ENCODE data around the gene LGR5. TPM values are rescaled to one million over a fixed set of nuclear protein-coding genes. Genes with fewer than 3 reads are reported as not detected.

The LGR5 gene
- total and polyA plus RNA-seq, 2 of the 13 experiments (the other 11 are each of a cell fraction or from before 2014, with no cell fraction given) = 37.0 to 121 TPM

GRCh38 chr12:71439613-71440344 is at the start of gene LGR5 (continued):
- TF ChIP-seq TEF (CRISPR knock-in tag; IDR thresholded peaks at IDR 0.05) (0 out of 2 replicates have a peak, but pooled peaks have one; percentile 50), ZBED4 (CRISPR knock-in tag; IDR thresholded peaks at IDR 0.05; ENCODE audit: borderline replicate concordance) (peak; percentile 23; the same call in 1 of the 2 replicates), ZNF652 (CRISPR knock-in tag; IDR thresholded peaks at IDR 0.05; ENCODE audit: borderline replicate concordance, low read depth) (no peak), ZNF33B (CRISPR knock-in tag; IDR thresholded peaks at IDR 0.05) (no peak), HNRNPLL (IDR thresholded peaks at IDR 0.05; ENCODE audit: low read depth, low read length, poor library complexity, severe bottlenecking) (peak; percentile 17), ZNF83 (CRISPR knock-in tag; IDR thresholded peaks at IDR 0.05; ENCODE audit: borderline replicate concordance) (peak; percentile 18; the same call in 1 of the 2 replicates), MXD4 (CRISPR knock-in tag; IDR thresholded peaks at IDR 0.05) (peak; percentile 51; the same call in 1 of the 2 replicates), HOXD1 (CRISPR knock-in tag; IDR thresholded peaks at IDR 0.05) (0 out of 2 replicates have a peak, but pooled peaks have one; percentile 15), ZNF235 (CRISPR knock-in tag; IDR thresholded peaks at IDR 0.05; ENCODE audit: borderline replicate concordance) (peak; percentile 74; the same call in 1 of the 2 replicates), AGO1 (IDR thresholded peaks at IDR 0.05; ENCODE audit: low read depth, low read length, poor library complexity, severe bottlenecking) (peak; percentile 34), MYC (CRISPR knock-in tag; IDR thresholded peaks at IDR 0.05; ENCODE audit: borderline replicate concordance) (peak; percentile 28; the same call in 1 of the 2 replicates), ATF2 (CRISPR knock-in tag; IDR thresholded peaks at IDR 0.05) (peak; percentile 56; the same call in 1 of the 2 replicates), SIN3A (IDR thresholded peaks at IDR 0.05; ENCODE audit: borderline replicate concordance, low read depth, low read length) (peak; percentile 77; the same call in 1 of the 2 replicates), ZNF331 (CRISPR knock-in tag; IDR thresholded peaks at IDR 0.05) (peak; percentile 26; the same call in 1 of the 2 replicates), KLF6 (CRISPR knock-in tag; IDR thresholded peaks at IDR 0.05) (0 out of 2 replicates have a peak, but pooled peaks have one; percentile 27)
- TF ChIP-seq, protein P1, sequence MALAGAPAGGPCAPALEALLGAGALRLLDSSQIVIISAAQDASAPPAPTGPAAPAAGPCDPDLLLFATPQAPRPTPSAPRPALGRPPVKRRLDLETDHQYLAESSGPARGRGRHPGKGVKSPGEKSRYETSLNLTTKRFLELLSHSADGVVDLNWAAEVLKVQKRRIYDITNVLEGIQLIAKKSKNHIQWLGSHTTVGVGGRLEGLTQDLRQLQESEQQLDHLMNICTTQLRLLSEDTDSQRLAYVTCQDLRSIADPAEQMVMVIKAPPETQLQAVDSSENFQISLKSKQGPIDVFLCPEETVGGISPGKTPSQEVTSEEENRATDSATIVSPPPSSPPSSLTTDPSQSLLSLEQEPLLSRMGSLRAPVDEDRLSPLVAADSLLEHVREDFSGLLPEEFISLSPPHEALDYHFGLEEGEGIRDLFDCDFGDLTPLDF (CRISPR knock-in tag; IDR thresholded peaks at IDR 0.05) = peak; percentile 65; the same call in 1 of the 2 replicates
